Karpas-422 (cell line): Measurements from ENCODE around the gene CDON. TPM values are rescaled to one million over a fixed set of nuclear protein-coding genes. Genes with fewer than 3 reads are reported as not detected.

Source experiments
- DNase-seq: peaks from one replicate; pipeline ENCODE4 v3.0.0-alpha.2; 2015
- H2AFZ ChIP-seq: fragments of 200-600 bp; sonication (generic); 2 replicates; pipeline ENCODE4 v1.6.1; 2014; ENCODE audit warnings: antibody characterized with exemption, low read length, mixed read lengths
- H3K27ac ChIP-seq: fragments of 200-600 bp; sonication (generic); 2 replicates; pipeline ENCODE4 v1.5.1; 2014; ENCODE audit warnings: mild to moderate bottlenecking, low read length, moderate library complexity
- H3K27me3 ChIP-seq: fragments of 200-600 bp; sonication (generic); 2 replicates; pipeline ENCODE4 v1.6.1; 2014; ENCODE audit warnings: low read length, mixed read lengths
- H3K36me3 ChIP-seq: fragments of 200-600 bp; sonication (generic); 2 replicates; pipeline ENCODE4 v1.6.1; 2014; ENCODE audit warnings: low read length, mixed read lengths; ENCODE audit not compliant: insufficient read depth
- H3K4me1 ChIP-seq: fragments of 200-600 bp; sonication (generic); 2 replicates; pipeline ENCODE4 v1.6.1; 2014; ENCODE audit warnings: mild to moderate bottlenecking, low read length, mixed read lengths
- H3K4me2 ChIP-seq: fragments of 200-600 bp; sonication (generic); 2 replicates; pipeline ENCODE4 v1.6.1; 2014; ENCODE audit warnings: low read length, low read depth, mild to moderate bottlenecking; ENCODE audit not compliant: poor library complexity, severe bottlenecking
- H3K4me3 ChIP-seq: fragments of 200-600 bp; sonication (generic); 2 replicates; pipeline ENCODE4 v1.5.1; 2014; ENCODE audit warnings: mild to moderate bottlenecking, antibody characterized with exemption, low read length, mixed read lengths
- H3K79me2 ChIP-seq: fragments of 200-600 bp; sonication (generic); 2 replicates; pipeline ENCODE4 v1.6.1; 2014; ENCODE audit warnings: mild to moderate bottlenecking, low read length, mixed read lengths
- H3K9ac ChIP-seq: fragments of 200-600 bp; sonication (generic); 2 replicates; pipeline ENCODE4 v1.6.0; 2014; ENCODE audit warnings: low read length
- H3K9me2 ChIP-seq: fragments of 200-600 bp; sonication (generic), shearing (Covaris generic); replicated peaks from 2 replicates; pipeline ENCODE4 v1.6.0; 2014; ENCODE audit warnings: mild to moderate bottlenecking, low read length, moderate library complexity; ENCODE audit not compliant: insufficient read depth
- H3K9me3 ChIP-seq: fragments of 300-700, 200-600 bp; sonication (generic); 2 replicates; pipeline ENCODE4 v1.6.1; 2014; ENCODE audit warnings: low read length, mixed read lengths
- H4K20me1 ChIP-seq: fragments of 200-600 bp; sonication (generic); 2 replicates; pipeline ENCODE4 v1.6.1; 2014; ENCODE audit warnings: mild to moderate bottlenecking, antibody characterized with exemption, low read length, low read depth; ENCODE audit not compliant: insufficient read depth
- total RNA-seq: library from RNA; depleted of rRNA; stranded (reverse); fragments of >200 nt; shearing (Covaris generic); gene quantifications from 2 replicates; pipeline ENCODE4 v1.2.3, GENCODE V29; 2014; ENCODE audit warnings: low replicate concordance

CDON gene
- total RNA-seq, 1 experiment from 2014 or later = 2.1 TPM

DNA sequence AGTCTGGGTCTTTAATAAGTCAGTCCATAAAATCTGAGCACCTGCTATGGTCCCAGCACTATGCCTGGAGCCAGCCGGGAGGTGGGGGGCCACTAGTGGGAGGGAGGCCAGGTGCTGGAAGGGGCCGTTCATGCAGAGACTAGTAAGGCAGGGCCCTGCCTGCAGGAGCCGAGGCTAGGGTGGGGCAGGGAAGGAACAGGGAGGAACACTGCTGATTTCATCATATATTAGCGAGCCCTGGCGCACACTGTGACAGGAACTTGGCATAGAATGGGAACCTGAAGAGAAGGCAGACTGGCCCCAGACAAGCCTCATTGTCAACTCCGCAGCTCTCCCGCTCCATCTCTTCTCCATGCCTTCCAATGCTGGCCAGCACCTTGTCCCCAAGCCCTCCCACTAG lies 109.7 kb downstream of the CDON start:
- no peaks in the 10 kb centered on the region for H3K9me3 ChIP-seq
- no peaks in the 10 kb centered on the region for H4K20me1 ChIP-seq
- no peaks in the 10 kb centered on the region for H3K79me2 ChIP-seq
- no peaks in the 10 kb centered on the region for H3K4me1 ChIP-seq
- no peak overlapping the region for H3K4me2 ChIP-seq
- H3K9ac ChIP-seq = no peak overlapping the region
- H3K27me3 ChIP-seq = no peaks in the 10 kb centered on the region
- no peak overlapping the region for H3K27ac ChIP-seq
- no peaks in the 10 kb centered on the region for H3K9me2 ChIP-seq
- no peak overlapping the region for H3K4me3 ChIP-seq
- H3K36me3 ChIP-seq = no peaks in the 10 kb centered on the region
- DNase-seq = no peak
- no peak overlapping the region for H2AFZ ChIP-seq

DNA sequence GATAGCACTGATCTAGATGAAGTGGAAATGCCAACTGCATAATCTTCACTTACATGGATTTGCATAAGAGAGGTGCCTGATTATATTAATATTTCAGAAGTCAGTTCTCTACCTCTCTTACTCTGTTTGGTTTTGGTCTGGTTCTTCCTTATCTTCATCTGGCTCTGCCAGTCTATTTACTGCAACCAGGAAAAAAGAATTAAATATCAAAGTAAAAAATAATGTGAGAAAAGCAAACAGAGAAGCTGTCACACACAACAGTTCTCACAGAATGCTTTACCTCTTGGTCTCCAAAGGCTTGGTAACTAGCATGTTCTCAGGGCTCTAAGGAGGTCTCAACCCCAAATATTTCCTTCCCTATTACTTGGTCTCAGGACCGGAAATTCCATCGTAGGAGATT lies 110.1 kb downstream of the CDON start:
- no peak overlapping the region for H2AFZ ChIP-seq
- no peaks in the 10 kb centered on the region for H4K20me1 ChIP-seq
- H3K36me3 ChIP-seq = no peaks in the 10 kb centered on the region
- H3K27ac ChIP-seq = no peak overlapping the region
- H3K9me2 ChIP-seq = no peaks in the 10 kb centered on the region
- H3K79me2 ChIP-seq = no peaks in the 10 kb centered on the region
- no peak overlapping the region for H3K4me3 ChIP-seq
- no peak for DNase-seq
- no peak overlapping the region for H3K9ac ChIP-seq
- H3K4me2 ChIP-seq = no peak overlapping the region
- H3K4me1 ChIP-seq = no peaks in the 10 kb centered on the region
- no peaks in the 10 kb centered on the region for H3K9me3 ChIP-seq
- H3K27me3 ChIP-seq = no peaks in the 10 kb centered on the region

DNA sequence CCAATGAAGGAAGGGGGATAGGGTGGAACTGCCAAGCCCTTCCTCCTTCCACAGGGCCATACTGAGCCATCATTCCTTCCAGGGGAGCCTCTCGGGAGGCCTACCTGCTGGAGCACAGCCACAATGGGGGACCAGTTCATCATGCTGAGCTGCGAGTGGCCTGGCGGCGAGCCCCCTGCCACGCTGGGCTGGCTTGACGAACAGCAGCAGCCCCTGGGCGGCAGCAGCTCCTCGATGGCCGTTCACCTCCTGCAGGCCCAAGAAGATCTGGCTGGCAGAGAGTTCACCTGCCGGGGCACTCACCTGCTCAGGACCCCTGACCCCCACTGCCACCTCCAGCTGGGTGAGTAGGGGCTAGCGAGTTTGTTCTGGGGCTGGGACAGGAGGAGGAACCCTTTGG lies 110.9 kb downstream of the CDON start:
- Histone ChIP-seq H3K4me2 (no peak overlapping the region), H3K36me3 (no peaks in the 10 kb centered on the region), H3K9ac (no peak overlapping the region), H3K4me3 (no peak overlapping the region), H3K9me3 (no peaks in the 10 kb centered on the region), H3K27ac (no peak overlapping the region), H3K79me2 (no peaks in the 10 kb centered on the region), H3K4me1 (no peaks in the 10 kb centered on the region), H4K20me1 (no peaks in the 10 kb centered on the region), H2AFZ (no peak overlapping the region), H3K27me3 (no peaks in the 10 kb centered on the region), H3K9me2 (no peaks in the 10 kb centered on the region)
- DNase-seq = no peak

DNA sequence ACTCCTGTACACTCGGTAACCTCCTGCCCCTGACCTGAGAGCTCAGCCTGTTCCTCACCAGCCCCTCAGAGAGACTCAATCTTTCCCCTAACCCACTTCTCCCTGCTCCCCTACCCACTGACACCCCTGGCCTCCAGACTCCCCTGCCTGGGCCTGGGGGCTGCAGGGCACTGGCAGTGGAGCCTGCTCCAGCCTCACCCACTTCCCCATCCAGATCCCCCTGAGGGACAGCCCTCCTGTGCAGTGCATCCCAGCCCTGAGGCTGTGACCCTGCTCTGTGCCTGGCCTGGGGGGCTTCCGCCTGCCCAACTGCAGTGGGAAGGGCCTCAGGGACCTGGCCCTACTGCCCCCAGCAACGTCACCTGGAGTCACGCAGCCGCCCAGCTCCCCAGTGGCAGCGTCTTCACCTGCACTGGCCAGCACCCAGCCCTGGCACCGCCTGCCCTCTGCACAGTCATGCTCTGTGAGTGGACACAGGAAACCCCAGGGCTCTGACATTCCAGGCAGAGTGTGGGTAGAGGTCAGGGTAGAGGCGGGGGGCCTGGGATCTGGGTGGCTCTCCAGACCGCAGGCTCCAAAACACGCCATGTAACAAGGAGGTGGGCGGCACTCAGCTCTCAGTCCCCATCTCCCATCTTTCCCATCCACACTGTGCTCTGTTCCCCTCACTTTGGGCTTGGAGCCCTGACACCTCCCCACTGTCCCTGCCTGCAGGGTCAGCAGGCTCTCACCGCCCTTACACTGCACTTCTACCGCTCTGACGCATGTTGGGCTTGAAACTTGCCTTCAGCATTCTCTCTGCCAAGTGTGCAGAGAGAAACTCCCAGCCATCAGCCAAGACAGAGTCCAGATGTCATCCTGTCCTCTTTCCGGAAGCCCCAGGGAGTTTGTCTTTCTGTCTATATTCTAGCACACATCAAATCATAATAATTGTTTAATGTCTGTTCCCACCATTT lies 111.7 kb downstream of the CDON start:
- Histone ChIP-seq H3K4me3 (no peak overlapping the region), H3K4me2 (no peak overlapping the region), H4K20me1 (no peaks in the 10 kb centered on the region), H3K4me1 (no peaks in the 10 kb centered on the region), H3K79me2 (no peaks in the 10 kb centered on the region), H3K27ac (no peak overlapping the region), H3K9ac (no peak overlapping the region), H3K9me2 (no peaks in the 10 kb centered on the region), H3K27me3 (no peaks in the 10 kb centered on the region), H3K36me3 (no peaks in the 10 kb centered on the region), H3K9me3 (no peaks in the 10 kb centered on the region), H2AFZ (no peak overlapping the region)
- DNase-seq = no peak

DNA sequence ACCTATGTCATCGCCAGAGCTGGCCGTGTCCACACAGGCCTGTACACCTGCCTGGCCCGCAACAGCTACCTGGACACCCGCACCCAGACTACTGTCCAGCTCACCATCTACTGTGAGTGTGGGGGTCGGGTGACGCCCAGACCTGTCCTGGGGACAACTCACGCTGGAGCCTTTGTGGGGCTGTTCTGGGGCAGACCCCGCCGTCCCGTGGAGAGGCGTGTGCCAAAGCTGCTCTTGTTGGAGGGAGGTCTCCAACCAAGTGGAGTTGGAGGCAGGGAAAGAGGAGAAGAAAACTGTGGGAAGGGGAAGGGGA lies 112.5 kb downstream of the CDON start:
- Histone ChIP-seq H3K4me3 (no peak overlapping the region), H3K79me2 (no peaks in the 10 kb centered on the region)
- no peak for DNase-seq

DNA sequence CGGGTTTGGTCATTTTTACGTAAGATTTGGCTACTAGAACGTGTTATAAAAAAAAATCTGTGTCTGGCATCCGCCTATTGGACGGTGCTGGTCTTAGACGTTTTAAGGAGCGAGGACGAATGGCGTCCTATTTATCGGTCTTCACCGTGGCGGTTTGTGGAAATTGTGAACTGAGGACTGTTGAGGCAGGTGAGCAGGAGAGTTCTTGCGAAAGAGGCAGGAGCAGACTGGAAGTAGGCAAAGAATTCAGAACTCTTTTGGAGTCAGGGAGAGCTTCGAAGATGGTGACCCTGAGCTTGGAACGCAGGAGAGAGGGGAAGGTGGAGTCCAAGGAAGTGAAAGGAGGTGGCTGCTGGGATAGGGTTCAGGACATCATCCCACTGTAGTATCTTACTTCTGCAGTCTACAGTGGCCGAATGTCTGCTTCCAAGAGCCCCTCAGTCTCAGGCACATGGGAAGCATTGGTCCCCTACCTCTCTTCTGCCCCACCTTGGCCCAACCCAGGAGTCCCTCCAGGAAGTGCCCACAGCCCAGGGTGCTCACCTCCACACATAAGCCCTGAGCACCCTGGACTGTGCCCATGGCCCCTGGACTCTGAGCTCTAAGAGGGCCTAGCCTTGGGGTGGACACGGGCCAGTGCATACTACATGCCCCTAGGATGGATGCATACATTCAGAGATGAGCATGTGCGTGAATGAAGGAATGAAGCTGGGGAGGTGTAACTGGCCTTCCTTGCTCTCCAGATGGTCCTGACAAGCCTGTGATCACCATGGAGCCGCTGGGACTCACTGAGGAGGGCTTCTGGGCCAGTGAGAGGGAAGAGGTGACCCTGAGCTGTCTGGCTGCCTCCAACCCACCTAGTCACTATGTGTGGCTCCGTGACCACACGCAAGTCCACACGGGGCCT lies 113.1 kb downstream of the CDON start:
- H3K9me3 ChIP-seq = no peaks in the 10 kb centered on the region
- H4K20me1 ChIP-seq = no peaks in the 10 kb centered on the region
- H2AFZ ChIP-seq = no peak overlapping the region
- no peaks in the 10 kb centered on the region for H3K79me2 ChIP-seq
- no peak for DNase-seq
- no peak overlapping the region for H3K4me2 ChIP-seq
- H3K4me1 ChIP-seq = no peaks in the 10 kb centered on the region
- H3K27ac ChIP-seq = no peak overlapping the region
- H3K9me2 ChIP-seq = no peaks in the 10 kb centered on the region
- no peaks in the 10 kb centered on the region for H3K36me3 ChIP-seq
- no peak overlapping the region for H3K9ac ChIP-seq
- no peak overlapping the region for H3K4me3 ChIP-seq
- H3K27me3 ChIP-seq = no peaks in the 10 kb centered on the region

More for the DNA sequence above, 112.5 kb downstream of the CDON start:
- Histone ChIP-seq H3K27me3 (no peaks in the 10 kb centered on the region), H3K9ac (no peak overlapping the region), H3K9me2 (no peaks in the 10 kb centered on the region), H3K36me3 (no peaks in the 10 kb centered on the region), H3K27ac (no peak overlapping the region), H2AFZ (no peak overlapping the region), H3K4me1 (no peaks in the 10 kb centered on the region), H3K9me3 (no peaks in the 10 kb centered on the region), H3K4me2 (no peak overlapping the region), H4K20me1 (no peaks in the 10 kb centered on the region)

DNA sequence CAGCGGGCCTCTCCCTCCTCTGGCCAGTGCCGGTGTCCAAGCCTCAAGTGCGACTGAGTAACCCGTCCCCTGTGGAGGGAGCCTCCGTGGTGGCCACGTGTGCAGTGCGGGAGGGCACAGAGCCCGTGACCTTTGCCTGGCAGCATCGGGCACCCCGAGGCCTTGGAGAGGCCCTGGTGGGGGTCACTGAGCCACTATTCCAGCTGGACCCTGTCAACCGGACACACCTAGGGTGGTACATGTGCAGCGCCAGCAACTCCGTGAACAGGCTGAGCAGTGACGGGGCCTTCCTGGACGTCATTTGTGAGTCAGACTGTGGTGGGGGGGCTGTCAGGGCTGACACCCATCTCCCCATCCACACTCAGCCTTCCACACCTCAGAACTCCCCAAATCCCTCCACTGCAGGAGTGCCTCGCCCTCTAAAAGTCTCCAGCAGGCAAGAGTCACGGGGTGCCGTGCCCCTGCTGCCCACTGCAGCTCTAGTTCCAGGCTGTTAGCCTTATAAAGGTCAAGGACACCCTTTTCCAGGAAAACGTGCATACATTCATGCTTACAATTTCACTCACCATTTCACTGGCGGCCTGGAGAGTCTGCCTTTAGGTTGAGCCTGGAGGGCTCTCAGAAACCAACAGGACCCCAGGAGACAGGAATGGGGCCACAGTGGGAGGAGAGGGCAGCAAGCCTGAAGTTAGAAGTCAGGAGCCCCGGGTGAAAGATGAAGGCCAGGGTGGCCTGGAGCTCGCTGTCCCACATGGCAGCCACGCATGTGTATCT lies 114.2 kb downstream of the CDON start:
- Histone ChIP-seq H3K27ac (no peak overlapping the region), H3K9me3 (no peaks in the 10 kb centered on the region), H4K20me1 (no peaks in the 10 kb centered on the region), H3K4me1 (no peaks in the 10 kb centered on the region), H3K9ac (no peak overlapping the region), H3K36me3 (no peaks in the 10 kb centered on the region), H2AFZ (no peak overlapping the region), H3K79me2 (no peaks in the 10 kb centered on the region), H3K4me3 (no peak overlapping the region), H3K9me2 (no peaks in the 10 kb centered on the region), H3K4me2 (no peak overlapping the region), H3K27me3 (no peaks in the 10 kb centered on the region)
- DNase-seq = no peak
